ENCODE data around the gene GCSH. TPM values are rescaled to one million over a fixed set of nuclear protein-coding genes. Genes with fewer than 3 reads are reported as not detected.

Gene GCSH
- total and polyA plus RNA-seq, 2 of the 13 experiments (the other 11 are each of a cell fraction or from before 2014, with no cell fraction given) = 35.9 to 103 TPM

GRCh38 chr16:81035398-81035974 is 60.7 kb downstream of the GCSH start, which contains the start of gene ATMIN (continued):
- TF ChIP-seq IRF1 (CRISPR knock-in tag; IDR thresholded peaks at IDR 0.05; ENCODE audit: low read depth) (no peak), USF2 (IDR thresholded peaks at IDR 0.05; ENCODE audit: low read depth, low read length) (no peak), USF2 (CRISPR knock-in tag; IDR thresholded peaks at IDR 0.05; ENCODE audit: borderline replicate concordance) (no peak), ZNF761 (CRISPR knock-in tag; conservative IDR thresholded peaks at IDR 0.05) (no peak), ZNF614 (CRISPR knock-in tag; IDR thresholded peaks at IDR 0.05; ENCODE audit: borderline replicate concordance) (no peak; the same call in 1 of the 2 replicates), ZNF746 (CRISPR knock-in tag; IDR thresholded peaks at IDR 0.05) (no peak), HMGA1 (CRISPR knock-in tag; conservative IDR thresholded peaks at IDR 0.05) (no peak), ZNF446 (CRISPR knock-in tag; IDR thresholded peaks at IDR 0.05) (no peak), SKIL (CRISPR knock-in tag; IDR thresholded peaks at IDR 0.05; ENCODE audit: borderline replicate concordance) (no peak), HINFP (CRISPR knock-in tag; IDR thresholded peaks at IDR 0.05; ENCODE audit: low read depth) (no peak), ZNF275 (CRISPR knock-in tag; IDR thresholded peaks at IDR 0.05; ENCODE audit: borderline replicate concordance) (no peak), ZNF451 (CRISPR knock-in tag; IDR thresholded peaks at IDR 0.05) (peak; percentile 23; the same call in 1 of the 2 replicates), SMYD3 (CRISPR knock-in tag; IDR thresholded peaks at IDR 0.05) (no peak), FOXO4 (CRISPR knock-in tag; conservative IDR thresholded peaks at IDR 0.05) (no peak), TCF7L2 (IDR thresholded peaks at IDR 0.05; ENCODE audit: low read depth, low read length) (no peak), ZNF552 (CRISPR knock-in tag; IDR thresholded peaks at IDR 0.05; ENCODE audit: borderline replicate concordance) (no peak), HCFC1 (IDR thresholded peaks at IDR 0.05; ENCODE audit: low read depth, low read length) (peak; percentile 40; the same call in 1 of the 2 replicates), KMT2B (CRISPR knock-in tag; IDR thresholded peaks at IDR 0.05) (no peak), ZNF3 (CRISPR knock-in tag; IDR thresholded peaks at IDR 0.05) (no peak), ZBTB25 (CRISPR knock-in tag; IDR thresholded peaks at IDR 0.05) (no peak)
